Activated CD4-positive, alpha-beta T cell treated with anti-CD3 and anti-CD28 coated beads, Interleukin-2, amount 50 U/mL, for 4 hours (primary cell): Measurements from ENCODE around the gene GMEB2.
A peak's percentile ranks its signal among the peaks of the same experiment; 100 is the strongest.
"Not testable (repeated sequence)": the region's sequence is repeated elsewhere in the genome, so short reads cannot be mapped to it uniquely, and the experiment has no call there.

Experiments
- DNase-seq, 2 experiments: peaks; one replicate each; pipeline ENCODE4 v3.0.0-alpha.2; 2020

The GMEB2 gene

DNA sequence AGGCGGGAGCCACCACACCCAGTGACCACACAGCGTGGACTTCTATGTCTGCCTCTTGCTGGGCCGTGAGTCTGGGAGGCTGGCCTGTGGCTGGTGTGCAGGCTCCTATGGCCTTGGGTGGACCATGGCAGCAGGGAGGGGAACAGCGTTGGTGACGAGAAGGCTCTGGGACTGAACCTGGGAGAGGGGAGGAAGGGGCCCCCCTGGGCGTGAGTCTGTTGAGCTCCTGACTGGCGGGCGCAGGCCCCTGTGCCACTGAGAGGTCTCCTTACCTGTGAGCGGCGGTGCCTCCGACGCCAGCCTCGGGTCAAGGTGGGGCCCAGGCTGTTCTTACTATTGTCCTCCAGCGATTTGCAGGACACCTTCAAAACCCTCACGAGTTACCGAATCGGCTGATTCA is 40.1 kb downstream of the GMEB2 start:
- DNase-seq = no peak

DNA sequence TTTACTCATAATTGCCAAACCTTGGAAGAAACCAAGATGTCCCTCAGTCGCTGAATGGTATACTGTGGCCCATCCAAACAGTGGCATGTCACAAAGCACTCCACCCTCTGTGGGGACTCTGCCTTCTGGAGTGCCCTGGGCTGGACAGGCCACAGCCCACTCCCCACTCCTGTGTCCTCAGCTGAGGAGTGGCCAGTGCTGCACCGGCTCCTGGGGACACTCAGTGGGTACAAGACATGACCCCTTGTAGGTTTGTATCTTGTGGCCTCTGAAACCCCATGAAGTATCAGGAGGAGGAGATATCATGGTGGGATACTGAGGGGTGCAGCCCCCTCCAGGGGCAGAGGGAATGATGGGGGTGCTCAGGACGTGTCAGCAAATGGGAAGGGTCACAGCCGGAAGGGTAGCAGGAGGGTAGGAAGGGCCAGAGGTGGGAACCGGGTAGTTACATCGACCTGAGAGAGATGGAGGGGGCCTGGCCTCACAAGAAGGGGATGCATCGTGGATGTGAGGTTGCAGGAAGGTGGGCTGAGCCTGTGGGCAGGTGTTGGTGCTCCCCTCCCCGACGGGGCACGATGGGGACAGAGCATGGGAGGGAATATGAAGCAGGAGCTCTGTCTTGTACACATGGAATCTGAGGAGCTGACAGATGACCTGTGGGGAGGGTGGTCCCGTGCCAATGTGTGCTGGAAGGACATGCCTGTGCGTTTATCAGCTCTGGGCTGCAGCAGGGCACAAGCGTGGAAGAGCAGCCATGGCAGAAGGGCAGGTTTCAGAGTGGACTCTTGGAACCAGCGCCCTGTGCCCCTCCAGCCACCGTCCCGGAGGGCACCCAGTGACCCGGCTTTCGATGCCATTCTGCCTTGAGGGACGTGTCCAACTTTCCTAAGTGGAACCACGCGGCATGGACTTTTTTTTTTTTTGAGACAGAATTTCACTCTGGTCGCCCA is 41.0 kb downstream of the GMEB2 start:
- no peak for DNase-seq

DNA sequence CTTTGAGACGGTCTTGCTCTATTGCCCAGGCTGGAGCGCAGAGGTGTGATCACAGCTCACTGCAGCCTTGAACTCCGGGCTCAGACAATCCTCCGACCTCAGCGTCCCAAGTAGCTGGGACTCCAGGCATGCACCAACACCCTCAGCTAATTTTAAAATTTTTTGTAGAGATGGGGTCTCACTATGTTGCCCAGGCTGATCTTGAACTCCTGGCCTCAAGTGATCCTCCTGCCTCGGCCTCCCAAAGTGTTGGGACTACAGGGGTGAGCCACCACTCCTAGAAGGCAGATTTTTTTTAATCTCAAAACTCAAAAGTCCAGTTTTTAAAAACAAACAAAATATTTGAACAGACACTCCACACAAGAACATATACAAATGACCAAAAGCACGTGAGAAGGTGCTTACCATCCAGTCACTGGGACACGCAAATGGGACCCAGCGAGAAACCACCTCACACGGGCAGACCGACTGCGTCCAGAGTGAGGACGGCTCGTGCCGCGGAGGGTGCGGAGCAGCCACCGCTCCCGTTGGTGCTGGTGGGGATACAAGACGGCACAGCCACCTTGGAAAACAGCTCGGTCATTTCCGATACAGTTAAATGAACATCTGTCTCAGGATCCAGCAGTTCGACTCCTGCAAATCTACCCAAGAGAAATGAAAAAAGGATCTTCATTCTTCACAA is 44.4 kb downstream of the GMEB2 start:
- DNase-seq = no peak

DNA sequence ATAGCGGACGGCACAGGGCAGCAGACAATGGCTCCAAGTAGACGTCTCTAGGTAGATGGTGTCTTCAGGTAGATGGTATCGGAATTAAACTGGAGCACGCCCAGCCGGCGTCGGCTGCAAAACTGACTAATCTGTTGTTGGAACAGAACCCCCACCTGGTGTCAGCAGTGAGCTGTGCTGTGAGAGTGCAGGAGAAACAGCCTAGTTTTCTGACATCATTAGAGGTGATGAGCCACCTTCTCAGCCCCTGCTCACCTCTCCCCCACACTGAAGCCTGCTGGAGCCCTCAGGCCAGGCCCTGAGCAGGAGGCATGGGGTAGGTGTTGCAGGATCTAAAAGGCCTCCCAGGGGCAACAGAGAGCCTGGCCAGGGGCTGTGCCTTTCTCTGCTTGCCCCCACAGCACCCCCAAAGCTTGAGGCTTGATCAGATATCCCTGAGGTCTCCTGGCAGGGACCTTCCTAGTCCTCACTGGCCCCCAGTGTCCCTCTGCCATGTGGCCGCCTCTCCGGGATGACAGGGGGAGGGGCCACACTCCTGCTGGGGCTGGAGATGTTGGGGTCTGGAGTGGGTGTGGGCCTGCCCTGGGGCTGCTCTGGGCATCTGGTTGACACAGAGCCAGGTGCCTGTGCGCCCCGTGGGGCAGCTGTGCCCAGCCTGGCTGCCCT is 46.0 kb downstream of the GMEB2 start:
- DNase-seq = peak; percentile 77

DNA sequence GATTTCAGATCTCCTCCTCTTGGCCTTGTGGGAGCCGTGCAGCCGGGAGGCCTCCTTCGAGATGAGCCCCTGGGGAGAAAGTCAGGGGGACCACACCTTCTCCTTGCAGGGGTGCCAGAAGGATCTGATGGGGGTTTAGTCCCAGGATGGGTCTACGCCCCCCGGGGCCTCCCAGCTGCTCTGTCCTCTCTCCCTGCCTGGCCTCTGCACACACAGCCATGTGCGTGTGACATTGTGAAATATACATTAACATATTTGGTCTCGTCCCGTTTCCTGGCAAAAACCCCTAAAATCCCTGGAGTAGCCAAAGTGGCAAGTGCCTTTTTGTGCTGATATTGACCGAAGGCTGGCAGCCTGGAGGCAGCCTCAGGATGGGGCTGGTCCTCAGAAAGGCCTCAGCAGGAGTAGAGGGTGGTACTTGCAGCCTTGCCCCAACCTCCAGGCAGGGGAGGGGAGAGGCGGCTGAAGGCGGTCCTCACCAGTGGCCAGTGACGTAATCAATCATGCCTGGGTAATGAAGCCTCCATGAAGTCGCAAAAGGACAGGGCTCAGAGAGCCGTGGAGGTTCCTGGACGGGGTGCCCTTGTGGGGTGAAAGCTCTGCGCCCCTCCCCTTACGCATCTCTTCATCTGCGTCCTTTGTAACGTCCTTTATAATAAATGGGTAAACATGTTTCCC is 47.7 kb downstream of the GMEB2 start:
- DNase-seq = no peak

DNA sequence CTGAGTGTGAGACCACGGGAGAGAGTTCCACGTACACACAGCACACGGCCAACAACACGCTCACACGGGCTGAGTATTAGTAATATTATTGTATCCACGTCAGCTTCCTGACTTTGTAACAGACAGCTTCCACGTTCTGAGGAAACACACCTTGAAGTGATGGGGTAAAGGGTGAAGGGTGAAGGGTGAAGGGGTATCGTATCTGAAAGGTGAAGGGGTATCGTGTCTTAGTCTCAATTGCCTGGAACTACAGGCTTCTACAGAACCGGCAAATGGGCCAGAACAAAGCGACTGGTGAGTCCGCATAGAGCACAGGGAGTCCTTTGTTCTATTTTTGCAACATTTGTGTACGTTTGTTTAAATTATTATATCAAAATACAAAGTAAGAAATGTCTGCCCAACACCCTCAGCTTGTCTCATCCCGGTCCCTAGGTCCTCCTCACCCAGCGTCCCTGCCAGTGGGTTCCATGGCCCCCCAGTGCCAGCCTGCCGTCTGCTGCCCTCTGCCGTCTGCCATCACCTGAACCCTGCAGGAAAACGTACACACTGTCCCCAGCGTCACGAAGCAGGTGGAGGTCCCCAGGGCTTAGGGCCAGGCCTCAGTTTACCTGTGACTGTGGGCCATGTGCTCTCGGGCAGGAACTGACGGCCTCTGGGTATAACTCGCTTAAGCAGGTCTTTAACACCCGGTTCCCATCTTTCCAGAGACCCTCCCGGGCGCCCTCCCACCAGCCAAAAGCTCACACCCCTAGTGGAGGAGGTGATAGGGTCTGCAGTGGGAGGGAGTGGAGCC is 48.5 kb downstream of the GMEB2 start:
- no peak for DNase-seq

DNA sequence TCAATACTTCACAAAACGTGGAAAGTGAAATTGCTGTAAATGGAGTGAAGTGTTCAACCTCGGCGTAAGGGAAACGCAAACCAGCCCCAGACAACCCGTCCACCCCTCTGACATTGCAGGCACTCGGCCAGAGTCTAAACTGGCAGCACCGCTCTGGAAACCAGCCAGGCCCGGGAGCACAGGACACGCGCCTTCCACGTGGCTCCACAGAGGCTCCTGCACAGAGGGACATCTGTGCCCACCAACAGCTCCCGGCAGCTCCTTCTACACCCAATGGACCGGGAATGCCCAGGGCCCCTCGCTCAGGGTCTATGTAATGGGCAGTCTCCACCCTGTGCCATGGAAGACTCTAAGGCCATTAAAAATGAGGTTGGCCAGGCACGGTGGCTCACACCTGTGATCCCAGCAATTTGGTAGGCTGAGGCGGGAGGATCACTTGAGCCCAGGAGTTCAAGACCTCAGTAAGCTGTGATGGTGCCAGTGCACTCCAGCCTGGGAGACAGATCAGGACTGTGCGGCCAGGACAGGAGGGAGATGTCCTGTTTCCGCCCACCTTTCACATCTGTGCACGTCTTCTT is 49.5 kb downstream of the GMEB2 start:
- DNase-seq = no peak

DNA sequence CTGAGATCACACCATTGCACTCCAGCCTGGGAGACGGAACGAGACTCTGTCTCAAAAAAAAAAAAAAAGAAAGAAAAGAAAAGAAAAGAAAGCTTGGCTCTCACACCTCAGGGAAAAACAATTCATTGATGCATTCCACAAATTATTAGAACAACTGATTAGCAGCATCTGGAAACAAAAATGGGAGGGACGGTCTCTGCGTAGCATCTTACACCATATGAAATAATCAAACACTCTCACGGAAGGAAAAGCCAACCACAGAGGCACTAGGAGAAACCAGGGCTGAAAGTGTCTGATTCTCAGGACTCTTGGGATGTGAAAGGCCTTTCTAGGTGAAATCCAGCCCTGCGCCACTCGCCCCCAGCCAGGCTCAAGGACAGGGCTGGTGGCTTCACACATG is 50.6 kb downstream of the GMEB2 start:
- DNase-seq = no peak

DNA sequence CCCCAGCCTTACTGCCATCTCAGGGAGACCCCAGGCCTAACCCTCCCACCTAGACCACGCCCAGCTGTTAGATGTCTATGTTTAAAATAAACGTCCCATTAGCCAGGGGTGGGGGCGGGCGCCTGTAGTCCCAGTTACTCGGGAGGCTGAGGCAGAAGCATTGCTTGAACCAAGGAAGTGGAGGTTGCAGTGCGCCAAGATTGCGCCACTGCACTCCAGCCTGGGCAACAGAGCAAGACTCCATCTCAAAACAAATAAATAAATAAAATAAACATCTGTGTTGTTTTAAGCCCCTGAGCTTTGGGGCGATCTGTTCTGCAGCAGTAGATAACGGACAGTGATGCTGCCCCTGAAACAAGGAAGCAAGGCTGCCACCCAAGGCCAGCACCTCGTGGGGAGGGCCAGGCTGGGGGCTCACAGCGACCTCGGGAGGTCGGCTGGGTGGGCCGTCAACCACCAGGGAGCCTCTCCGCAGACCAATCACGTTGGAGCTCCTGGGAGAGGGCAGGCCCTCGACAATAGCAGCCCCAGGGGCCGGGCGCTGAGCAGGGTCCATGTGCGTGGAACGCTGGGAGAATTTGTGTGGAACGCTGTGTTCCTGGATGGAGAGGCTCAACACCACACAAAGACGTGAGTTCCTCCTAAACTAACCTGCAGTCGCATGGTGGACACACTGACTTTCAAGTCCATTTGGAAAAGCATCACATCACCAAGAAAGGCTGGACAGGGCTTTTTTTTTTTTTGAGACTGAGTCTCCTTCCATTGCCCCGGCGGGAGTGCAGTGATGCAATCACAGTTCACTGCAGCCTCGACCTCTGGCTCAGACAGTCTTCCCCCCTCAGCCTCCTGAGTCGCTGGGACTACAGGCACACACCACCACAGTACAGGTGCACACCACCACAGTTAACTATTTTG is 51.8 kb downstream of the GMEB2 start:
- DNase-seq = no peak

DNA sequence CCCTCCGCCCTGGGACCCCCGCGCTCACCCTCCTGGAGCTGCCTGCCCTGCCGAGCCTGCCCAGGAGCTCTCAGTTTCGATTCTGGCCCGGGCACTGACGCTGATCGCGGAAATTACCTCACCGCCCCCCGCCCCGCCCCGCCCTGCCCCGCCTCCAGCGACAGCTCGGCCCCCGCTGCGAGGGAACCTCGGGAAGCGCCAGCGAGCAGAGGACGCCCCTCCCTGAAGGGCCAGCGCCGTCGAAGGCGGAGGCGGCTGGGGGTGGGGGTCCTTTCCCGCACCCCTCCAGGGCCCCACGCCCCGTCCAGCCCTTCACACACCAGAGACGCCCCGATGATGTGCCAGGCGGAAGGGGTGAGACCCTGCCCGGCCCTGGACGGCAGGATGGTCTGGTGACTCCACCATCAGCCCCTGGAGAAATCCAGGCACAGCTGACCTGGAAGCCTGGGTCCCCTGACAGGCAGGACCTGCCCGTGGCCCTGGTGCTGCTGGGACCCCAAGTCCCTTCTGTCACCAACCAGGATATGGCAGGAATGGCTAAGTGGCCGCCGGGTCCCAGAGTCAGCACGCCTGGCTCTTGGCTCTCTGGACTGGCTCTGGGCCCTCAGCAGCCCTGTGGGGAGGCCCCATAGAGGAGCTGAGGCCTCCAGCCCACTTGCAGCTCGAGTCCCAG is 52.6 kb downstream of the GMEB2 start, which contains the start of gene HELZ2:
HELZ2 (minus strand) TSS at position 84 of the 673 bp plus-strand sequence. CDS start 1,854 bp downstream, outside the sequence.
- peak; percentile 71 to 72 for DNase-seq

DNA sequence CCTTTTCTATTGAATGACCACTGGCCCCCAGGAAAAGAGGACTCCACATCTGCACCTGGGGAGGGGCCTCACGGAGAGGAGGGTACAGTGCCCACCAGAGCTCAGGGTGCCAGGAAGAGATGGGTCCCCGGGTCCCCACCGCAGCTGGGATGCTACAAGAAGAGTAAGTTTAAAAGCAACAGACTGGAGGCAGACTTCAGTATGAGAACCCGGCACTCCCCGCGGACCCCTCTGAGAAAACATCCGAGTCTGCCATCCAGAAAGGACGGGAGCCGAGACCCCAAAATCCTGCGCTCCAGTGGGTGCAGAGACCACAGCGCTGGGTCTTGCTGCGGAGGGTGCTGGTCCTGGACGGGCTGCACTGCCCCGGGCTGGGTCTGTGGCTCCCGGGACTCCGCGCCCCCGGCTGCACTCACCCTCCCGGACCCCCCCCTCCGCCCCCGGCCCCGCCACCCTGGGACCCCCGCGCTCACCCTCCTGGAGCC is 53.2 kb downstream of the GMEB2 start:
- DNase-seq = no peak

DNA sequence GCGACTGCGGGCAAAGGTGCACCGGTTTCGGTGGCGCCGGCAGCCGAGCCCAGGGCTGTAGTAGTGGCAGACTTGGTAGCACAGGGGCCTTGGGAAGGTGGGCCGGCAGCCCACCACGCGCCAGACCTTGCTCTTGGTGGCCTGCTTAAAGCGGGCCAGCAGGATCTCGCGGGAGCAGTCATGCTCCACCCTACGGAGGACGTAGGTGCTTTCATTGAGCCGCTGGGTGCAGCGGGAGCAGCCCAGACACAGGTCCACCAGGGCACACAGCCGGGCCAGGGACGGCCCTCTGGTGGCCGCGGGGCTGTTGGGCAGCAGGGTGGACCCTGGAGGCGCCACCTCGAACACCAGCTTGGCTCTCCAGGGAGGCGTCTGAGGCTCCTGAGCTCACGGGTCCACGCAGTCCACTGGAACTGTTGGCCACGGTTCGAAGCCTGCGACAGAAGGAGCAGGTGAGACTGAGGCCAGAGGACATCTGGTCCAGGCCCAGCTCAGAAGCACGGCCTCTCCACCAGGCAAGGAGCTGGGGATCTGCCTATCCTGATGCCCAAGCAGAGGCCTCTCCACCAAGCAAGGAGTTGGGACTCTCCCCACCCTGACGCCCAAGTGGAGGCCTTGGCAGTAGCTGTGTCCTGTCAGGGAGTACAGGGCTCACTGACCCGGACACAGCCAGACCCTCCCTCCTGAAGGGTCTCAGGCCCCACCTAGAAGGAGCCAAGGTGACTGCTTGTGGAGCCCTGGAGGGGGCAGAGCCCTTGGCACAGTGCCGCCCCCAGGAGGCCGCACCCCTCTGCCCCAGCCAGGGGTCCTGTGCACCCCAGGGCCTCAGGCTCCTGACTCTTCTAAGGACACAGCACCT is 53.9 kb downstream of the GMEB2 start:
- DNase-seq = no peak

DNA sequence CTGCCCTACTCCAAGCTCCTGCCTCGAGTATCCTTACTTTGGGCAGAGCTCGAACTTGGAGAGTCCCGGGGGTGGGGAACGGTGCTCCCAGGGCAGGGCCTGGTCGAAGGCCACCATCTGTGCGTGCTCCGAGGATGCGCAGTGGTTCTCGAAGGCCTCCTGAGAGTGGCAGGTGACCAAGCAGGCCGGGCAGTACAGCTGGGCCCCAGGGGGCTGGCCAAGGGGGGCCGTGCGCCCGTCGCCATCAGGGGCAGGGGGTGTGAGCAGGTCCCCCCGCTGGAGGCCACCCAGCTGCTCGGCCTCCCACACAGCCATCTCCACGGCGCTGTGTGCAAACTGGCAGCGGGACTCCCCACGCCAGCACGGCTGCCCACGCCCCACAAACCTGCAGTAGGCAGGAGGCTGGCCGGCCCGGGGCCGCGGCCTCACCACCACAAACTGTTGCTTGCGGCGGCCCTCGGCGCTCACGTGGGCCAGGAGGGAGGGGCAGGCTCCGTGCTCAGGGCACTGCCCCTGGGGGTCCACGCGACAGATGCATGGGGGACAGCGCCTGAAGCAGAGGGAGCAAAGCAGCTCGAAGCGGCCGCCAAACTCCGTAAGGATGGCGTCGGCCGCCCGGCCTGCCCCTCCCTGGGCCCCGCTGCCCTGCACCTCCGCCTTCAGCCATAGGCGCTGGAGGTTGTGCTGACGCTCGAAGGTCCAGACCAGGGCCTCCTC is 54.7 kb downstream of the GMEB2 start:
- DNase-seq = no peak

DNA sequence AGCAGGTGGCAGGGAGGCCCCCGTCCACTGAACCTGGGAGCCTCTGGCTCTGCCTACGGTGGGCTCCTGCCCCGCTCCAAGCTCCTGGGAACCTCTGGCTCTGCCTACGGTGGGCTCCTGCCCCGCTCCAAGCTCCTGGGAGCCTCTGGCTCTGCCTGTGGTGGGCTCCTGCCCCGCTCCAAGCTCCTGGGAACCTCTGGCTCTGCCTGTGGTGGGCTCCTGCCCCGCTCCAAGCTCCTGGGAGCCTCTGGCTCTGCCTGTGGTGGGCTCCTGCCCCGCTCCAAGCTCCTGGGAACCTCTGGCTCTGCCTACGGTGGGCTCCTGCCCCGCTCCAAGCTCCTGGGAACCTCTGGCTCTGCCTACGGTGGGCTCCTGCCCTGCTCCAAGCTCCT is 55.8 kb downstream of the GMEB2 start:
- DNase-seq = not testable (repeated sequence)

DNA sequence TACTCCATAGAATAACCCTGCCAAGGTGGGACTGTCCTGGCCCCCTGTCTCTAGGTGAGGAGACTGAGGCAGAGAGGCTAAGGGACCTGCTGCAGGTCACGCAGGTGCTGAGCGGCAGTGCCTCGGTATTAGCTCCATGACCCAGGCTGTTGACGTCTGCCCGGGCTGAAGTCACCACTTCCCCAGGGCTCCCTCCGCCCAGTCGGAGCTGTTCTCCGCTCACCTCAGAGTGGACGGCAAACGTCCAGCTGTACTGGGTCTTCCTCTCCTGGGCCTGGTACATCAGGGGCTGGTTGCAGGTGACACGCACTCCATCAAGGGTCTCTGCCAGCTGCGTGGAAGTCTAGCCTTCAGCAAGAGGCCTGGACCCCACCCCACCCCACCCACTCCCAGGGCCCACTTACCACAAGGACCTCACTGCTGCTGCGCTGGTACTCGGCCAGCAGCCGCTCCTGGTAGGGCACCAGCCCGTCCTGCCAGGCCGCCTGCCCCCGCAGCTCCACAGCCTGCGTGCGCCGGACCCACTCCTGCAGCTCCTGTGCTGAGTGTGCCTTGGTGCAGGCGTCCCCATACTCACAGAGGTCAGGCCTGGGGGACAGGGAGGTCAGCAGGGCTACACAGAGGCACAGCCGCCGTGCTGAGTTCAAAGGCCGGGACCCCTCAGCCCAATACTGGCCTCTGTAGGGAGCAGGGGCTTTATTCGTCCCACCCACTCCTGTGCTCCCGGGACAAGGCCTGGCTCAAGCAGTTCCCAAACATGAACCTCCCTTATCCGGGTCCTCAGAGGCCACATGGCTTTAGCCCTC is 56.4 kb downstream of the GMEB2 start:
- DNase-seq = no peak

DNA sequence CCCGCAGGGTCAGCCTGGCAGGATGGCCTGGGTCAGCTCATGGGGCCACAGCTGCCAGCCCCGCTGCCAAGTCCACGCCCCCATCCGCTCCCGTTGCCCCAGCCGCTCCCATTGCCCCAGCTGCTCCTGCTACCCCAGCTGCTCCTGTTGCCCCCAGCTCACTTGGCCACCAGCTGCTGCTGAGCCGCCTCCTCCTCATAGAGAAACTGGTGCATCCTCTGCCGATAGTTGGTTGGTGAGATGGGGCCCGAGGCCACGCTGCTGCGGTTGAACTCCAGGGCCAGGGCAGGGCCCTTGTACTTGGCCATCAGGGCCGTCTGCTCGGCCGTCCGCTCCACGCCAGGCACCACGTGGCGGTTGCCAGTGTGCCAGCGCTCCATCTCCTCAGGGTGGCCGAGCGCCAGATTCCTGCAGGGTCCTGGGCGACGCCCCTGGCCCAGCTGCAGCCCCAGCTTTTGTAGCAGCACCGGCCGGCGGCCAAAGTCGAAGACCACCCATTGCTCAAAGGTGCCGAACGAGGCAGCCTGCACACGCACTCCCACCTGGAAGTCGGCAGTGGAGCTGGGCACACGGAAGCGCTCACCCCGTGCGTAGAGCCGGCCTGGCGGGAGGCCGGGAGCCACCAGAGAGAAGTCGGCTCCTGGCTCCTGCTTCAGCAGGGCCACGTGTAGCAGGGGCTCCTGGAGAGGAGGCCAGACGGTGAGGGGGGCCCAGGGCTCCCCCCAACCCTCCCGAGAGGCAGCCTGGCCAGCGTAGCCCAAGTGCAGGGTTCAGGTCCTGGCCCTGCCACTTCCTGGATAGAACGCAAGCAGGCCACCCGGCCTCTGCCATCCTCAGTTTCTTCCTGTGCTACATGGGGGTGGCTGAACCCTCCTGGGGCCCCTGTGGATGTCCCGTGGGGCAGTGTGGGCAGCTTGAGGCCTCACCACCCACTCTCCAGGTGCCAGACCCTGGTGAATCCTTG is 57.6 kb downstream of the GMEB2 start:
- DNase-seq = no peak
